NB4 (cell line): ENCODE results near the gene CABCOCO1.

Experiments used
- MYC ChIP-seq: IDR thresholded peaks from 2 replicates; pipeline ENCODE4 v1.6.1; 2011; ENCODE audit warnings: low read depth, low read length
- POLR2A ChIP-seq: IDR thresholded peaks from 2 replicates; pipeline ENCODE4 v1.6.1; 2011; ENCODE audit warnings: mild to moderate bottlenecking; ENCODE audit not compliant: insufficient read length; ENCODE audit errors: extremely low read depth
- TF ChIP-seq, protein P1 (sequence below): IDR thresholded peaks from one replicate; pipeline ENCODE4 v1.5.1; 2012; ENCODE audit warnings: low read depth, low read length
- TF ChIP-seq, protein P2 (sequence below): IDR thresholded peaks from 2 replicates; pipeline ENCODE4 v1.6.1; 2011; ENCODE audit warnings: low read depth, low read length

DNA sequence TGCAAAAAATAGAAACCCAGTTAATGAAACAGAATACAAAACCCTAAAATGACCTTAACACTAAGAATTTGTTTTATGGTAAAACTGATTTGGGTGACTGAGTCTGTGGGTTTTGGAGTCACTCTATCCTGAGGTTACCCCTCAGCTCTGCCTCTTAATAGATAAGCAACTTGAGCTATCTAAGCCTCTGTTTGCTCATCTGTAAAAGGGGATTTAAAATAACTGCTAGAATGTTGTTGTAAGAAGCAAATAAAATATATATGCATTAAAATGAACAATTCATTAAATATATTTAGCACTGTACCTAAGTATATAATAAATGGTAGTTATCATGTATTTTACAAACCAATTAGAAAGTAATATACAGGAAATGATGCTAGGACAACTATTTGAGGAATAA, 115.4 kb downstream of the CABCOCO1 start:
- TF ChIP-seq POLR2A: no peak
- TF ChIP-seq, protein P1, sequence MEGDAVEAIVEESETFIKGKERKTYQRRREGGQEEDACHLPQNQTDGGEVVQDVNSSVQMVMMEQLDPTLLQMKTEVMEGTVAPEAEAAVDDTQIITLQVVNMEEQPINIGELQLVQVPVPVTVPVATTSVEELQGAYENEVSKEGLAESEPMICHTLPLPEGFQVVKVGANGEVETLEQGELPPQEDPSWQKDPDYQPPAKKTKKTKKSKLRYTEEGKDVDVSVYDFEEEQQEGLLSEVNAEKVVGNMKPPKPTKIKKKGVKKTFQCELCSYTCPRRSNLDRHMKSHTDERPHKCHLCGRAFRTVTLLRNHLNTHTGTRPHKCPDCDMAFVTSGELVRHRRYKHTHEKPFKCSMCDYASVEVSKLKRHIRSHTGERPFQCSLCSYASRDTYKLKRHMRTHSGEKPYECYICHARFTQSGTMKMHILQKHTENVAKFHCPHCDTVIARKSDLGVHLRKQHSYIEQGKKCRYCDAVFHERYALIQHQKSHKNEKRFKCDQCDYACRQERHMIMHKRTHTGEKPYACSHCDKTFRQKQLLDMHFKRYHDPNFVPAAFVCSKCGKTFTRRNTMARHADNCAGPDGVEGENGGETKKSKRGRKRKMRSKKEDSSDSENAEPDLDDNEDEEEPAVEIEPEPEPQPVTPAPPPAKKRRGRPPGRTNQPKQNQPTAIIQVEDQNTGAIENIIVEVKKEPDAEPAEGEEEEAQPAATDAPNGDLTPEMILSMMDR: no peak
- TF ChIP-seq, protein P2, sequence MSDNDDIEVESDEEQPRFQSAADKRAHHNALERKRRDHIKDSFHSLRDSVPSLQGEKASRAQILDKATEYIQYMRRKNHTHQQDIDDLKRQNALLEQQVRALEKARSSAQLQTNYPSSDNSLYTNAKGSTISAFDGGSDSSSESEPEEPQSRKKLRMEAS: no peak
- no peak for TF ChIP-seq MYC
